GM19043 (cell line): ENCODE data around the gene ARAP1.

Source experiments
- ATAC-seq: cut with Tn5 transposase; IDR thresholded peaks from one replicate; pipeline ENCODE4 v1.9.1; 2021; ENCODE audit warnings: low read depth; ENCODE audit not compliant: unreplicated experiment

The ARAP1 gene

GRCh38 chr11:72780296-72781062, 28.3 kb upstream of the ARAP1 start:
- ATAC-seq, result no peak

DNA sequence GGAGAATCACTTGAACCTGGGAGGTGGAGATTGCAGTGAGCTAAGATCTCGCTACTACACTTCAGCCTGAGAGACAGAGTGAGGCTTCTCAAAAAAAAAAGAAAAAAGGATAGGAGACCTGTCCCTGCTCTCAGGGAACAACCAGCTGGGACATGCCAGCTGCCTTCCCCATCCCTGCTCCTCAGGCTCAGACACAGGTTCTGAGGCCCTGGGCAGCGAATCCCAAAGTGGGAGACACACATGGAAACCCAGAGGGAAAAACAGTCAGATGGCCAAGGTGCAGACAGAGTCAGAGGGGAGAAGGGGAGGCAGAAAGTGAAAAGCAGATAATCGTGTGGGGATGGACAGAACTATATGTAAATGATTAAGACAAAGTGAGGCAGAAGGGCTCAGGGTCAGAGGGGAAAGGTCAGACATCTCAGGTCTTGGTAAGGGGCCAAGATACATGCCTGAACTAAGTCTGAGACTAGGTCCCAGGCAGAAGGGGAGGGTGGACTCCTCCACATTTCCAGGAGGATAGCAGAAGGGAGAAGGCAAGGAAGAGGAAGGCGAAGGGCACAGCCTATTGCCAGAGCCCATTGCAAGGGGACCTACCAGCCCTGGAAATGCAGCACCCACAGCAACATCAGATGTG, 27.4 kb upstream of the ARAP1 start:
- no peak for ATAC-seq

DNA sequence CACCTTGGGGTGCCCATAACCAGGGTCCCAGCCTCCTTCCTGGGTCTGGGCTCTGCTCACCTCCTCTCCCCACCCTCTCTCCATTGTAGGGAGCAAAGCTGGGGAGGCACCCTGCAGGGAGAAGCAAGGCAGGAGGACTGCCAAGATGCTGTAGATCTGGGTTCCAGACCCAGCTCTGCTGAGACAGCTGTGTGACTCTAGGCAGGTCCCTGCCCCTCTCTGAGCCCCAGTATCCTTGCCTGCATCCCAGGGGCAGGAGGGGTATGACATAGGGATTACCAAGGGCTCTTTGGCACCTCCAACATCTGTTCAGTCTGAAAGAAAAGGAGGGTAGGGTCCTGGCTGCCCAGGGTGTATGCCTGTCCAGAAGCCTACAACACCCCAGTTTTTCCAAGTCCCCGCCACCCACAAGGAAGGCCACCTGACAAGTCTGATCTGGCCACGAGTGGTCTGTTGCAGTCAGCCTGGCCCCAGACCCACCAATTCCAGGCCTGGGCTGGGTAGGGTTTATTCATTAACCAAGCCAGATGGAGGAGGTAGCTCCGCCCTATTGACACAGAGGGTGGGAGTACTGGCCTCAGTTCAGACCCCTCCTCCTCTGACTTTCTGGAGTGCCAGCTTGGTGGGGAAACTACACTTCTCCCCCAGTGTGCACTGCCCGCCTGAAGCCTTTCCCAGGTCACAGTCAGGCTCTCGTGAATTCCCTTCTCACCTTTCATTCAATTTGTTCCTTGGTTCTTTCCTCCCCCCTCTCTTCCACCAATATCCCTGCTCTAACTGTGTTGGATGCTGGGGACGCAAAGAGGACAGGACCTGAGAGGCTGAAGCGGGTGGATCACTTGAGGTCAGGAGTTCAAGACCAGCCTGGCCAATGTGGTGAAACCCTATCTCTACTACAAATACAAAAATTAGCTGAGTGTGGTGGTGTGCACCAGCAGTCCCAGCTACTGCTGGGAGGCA, 26.6 kb upstream of the ARAP1 start:
- ATAC-seq, result no peak

DNA sequence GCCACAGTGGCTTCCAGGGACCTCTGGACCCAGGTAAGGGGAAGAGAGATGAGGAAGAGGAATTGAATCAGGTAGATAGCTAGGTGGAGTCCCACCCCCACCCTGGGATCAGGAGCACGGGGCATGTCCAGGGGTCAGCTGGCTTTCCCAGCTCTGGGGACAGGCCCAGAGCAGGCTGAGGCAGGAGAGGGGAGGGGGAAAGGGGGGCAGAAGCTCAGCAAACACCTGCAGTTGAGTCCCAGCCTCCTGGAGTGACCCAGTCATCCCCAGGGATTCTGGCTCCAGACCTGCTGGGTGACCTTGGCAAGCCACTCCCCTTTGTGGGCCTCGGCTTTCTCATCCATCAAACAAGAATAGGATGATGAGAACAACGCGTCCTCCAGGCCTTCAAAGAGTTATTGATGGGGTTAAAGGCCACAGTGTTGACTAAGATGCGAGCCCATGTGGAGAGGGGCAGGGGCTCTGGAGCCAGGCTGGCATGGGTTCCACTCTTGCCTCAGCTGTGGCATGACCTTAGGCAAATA, 25.6 kb upstream of the ARAP1 start:
- no peak for ATAC-seq

- no peak for ATAC-seq
These were observed 24.9 kb upstream of the ARAP1 start for GRCh38 chr11:72776844-72777754.

DNA sequence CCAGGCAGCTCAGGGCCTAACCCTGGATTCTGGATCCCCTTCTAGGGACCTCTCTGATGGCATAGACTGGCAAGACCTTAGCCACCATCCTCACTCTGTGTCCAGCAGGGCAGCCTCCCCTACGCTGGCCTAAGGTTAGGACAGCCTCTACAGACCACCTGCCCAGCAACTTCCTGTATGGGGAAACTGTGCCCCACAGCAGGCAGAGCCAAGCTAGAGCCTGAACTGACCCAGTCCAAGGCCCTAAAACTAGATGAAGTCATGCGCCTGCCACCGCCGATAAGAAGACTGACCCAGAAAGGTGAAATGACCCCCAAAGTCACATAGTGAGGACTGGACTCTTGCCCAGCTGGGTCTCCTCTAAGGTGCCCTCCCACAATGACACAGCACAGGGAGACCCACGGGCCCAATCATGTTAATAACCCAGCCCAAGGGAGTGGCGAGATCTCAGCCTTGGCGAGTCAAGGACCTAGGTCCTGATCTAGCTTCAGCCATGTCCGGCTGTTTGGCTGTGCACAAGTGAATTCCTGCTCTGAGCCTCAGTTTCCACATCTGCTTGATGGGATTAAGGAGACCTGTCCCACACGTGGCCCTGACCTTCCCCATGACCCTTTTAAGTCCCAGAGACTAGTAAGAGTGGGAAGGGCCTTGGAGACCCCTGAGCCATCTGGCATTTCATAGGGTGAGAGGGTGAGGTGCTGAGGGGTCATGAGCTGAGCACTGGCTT, 24.1 kb upstream of the ARAP1 start:
- ATAC-seq, result no peak

DNA sequence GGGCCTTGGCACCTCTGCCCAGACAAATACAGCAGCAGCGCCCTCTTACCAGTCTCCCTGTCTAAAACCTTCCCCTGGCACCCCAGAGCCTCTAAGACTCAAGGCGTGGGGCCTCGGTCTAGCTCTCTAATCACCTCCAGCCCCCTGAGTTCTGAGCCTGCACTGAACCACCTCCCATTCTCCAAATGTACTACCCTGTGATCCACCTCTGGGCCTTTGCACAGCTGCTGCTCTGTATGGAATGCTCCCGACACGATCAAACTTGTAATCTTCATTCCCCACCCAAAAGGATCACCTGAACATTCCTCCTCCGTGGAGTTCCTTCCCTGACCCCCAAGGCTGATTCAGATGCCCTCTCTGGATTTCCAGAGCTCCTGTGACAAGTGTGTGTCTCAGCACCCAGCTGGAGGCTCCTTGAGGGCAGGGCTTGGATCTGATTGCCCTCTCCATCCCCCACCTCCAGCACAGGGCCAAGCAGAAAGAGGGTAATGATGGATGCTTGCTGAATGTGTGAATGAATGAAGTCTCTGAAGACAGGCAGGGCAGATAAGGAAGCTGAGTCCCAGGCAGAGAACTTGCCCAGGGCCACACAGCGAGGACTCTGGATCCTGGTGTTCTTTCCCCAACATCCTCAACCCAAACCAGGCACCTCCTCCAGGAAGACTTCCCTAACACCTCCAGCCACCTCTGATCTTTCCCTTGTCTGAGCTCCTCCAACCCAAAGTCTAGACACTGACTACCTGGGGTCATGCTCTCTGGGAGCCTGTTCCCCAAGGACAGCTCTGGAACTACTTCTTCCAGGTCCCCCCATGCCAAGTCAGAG, 23.3 kb upstream of the ARAP1 start:
- no peak for ATAC-seq

- no peak for ATAC-seq
These were observed 22.3 kb upstream of the ARAP1 start for GRCh38 chr11:72774499-72774898.

DNA sequence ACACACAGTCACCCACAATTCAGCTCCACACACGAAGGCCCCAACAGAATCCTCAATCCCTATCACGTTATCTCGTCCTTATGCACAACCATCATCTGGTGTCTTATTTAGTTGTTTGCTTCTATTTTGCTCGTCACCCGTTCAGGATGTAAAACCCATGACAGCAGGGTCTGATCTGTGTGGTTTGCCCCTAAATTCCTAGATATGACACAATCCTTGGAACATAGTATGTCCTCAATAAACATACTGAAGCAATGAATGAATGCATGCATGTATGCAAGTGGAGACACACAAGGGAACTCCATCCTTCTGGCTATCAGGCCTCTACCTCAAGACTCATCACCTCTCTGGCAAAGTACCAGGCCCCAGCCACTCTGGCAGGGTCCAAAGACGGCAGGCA, 21.5 kb upstream of the ARAP1 start:
- no peak for ATAC-seq

GRCh38 chr11:72773291-72773690, 21.1 kb upstream of the ARAP1 start:
- no peak for ATAC-seq

GRCh38 chr11:72772059-72772458, 19.9 kb upstream of the ARAP1 start:
- ATAC-seq, result no peak

DNA sequence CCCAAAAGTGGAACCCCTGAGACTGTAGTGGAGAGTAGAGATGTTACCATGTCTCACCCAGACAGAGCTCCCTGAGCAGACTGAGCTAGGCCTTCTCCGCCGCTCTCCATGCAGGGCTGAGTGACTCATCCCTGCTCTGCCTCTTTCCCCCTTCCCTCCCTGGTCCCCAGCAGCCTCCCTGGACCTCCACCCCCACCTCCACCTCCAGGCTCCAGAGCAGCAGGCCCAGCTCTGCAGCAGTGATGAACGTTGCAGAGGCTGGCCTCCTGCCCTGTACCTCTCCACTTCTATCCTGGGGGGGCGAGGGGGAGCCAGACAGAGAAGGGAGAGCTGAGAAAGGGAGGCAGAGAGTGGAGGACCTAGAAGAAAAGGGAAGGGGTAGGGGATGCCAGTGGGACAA, 19.3 kb upstream of the ARAP1 start:
- ATAC-seq, result no peak

DNA sequence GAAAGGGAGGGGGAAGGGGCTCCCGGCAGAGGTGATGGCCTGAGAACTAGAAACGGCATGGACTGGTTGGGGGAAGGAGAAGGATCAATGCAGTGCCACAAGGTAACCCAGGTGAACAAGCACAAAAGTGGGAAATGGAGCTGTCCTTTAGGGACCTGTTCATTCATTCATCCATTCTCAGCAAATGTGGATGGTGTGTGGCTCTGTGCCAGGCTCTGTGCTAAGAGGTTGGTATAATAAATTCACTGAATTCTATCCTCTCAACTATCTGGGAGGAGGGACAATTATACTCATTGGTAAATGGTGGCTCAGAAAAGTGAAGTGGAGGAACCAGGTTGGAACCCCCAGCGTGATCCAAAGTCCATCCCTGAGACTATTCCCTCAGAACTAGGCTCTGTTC, 18.6 kb upstream of the ARAP1 start:
- no peak for ATAC-seq

- no peak for ATAC-seq
These were observed 17.5 kb upstream of the ARAP1 start for GRCh38 chr11:72769680-72770079.

DNA sequence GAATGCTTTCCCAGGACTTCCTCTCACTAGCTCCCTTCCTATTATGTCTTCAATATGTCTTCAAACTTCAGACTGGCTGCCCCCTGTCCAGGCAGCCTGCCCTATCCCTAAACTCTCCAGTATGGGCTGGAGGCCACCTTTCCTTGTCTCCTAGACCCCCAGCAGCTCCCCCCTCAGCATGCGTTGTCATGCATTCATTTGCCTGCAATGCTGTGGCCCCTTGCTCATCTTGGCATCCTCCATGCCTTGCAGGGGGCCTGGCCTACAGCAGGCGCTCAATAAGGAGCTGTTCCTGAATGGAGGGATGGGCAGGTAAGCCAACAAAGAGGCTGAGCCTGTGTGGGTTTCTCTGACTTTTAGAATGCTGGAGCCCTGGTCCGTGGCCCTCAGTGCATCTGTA, 16.4 kb upstream of the ARAP1 start:
- no peak for ATAC-seq

DNA sequence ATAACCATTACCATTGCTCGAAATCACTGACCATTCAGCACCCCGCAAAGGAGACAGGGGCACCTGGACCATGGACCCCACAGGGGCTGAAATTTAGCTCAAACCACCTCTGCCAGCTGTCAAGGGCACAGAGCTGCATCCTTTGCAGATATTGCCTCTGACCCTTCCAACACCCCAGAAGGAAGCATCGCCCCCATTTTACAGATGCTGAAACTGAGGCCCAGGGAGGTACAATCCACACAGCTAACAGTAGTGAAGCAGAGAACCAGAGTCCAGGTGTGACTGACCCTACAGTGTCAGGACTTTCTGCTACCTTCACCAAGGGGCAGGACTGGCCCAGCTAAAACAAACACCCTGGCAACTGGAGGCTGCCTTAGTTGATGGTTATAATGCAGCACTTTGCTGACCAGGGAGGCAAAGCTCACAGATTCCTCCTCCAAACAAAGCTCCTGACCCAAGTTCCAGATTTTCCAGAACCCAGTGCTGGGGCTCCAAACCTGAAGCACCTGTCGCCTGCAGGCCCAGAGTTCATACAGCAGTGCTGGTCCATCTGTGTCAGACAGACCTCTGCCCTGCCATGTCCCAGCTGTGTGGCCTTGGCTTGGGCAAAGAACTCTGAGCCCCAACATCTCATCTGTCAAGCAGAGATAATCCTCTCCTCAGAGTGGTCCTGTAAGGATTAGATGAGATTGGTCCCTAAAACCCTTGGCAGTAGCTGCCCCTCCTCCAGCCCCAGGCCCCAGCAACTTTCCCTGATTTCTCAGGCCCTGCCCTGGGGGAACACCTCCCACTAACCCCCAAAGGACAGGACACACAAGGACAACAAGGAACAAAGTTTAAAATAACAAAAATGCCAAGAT, 15.2 kb upstream of the ARAP1 start:
- ATAC-seq, result no peak

- ATAC-seq, result no peak
These were observed 14.1 kb upstream of the ARAP1 start for GRCh38 chr11:72766152-72766902.
